Testis (tissue), 2 donors: Measurements from ENCODE around the gene OTOS.

Source experiments
- CTCF ChIP-seq, 3 experiments: fragments of 450-650 bp in 2 of 3; fragments of 200-600 bp in 1 of 3; sonication (generic) in 1 of 3; IDR thresholded peaks; one replicate each; pipeline ENCODE4 v1.5.1; 2016 to 2019; ENCODE audit warnings: antibody characterized with exemption in 3 of 3, mild to moderate bottlenecking in 2 of 3, moderate library complexity in 1 of 3
- POLR2A ChIP-seq: fragments of 450-650 bp; IDR thresholded peaks from one replicate; pipeline ENCODE4 v1.6.1; 2017; ENCODE audit warnings: antibody characterized with exemption, mild to moderate bottlenecking, moderate library complexity

GRCh38 chr2:240170883-240171282 lies 30.4 kb upstream of the OTOS start:
- no peak for TF ChIP-seq CTCF (IDR thresholded peaks at IDR 0.05)
- no peak for TF ChIP-seq POLR2A
